HG02759 (cell line): Measurements from ENCODE around the gene NR0B2.

Experiments
- ATAC-seq: cut with Tn5 transposase; IDR thresholded peaks from one replicate; pipeline ENCODE4 v1.9.1; 2021; ENCODE audit warnings: mild to moderate bottlenecking, moderate library complexity; ENCODE audit not compliant: unreplicated experiment

The NR0B2 gene

GRCh38 chr1:26938004-26938658, 24.4 kb upstream of the NR0B2 start:
- ATAC-seq: no peak

- no peak for ATAC-seq
Observed at GRCh38 chr1:26936823-26937222, 23.0 kb upstream of the NR0B2 start.

DNA sequence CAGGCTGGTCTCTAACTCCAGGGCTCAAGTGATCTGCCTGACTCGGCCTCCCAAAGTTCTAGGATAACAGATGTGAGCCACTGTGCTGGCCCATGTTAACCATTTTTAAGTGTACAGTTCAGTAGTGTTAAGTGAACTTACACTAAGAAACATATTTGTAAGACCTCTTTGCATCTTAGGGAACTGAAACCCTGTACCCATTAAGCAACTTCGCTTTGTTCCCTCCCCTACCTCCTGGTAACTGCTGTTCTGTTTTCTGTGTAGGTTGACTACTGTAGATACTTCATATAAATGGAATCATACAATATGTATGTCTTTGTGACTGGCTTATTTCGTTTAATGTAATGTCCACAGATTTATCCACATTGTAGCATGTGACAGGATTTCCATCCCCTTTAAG, 18.8 kb upstream of the NR0B2 start:
- ATAC-seq: no peak

DNA sequence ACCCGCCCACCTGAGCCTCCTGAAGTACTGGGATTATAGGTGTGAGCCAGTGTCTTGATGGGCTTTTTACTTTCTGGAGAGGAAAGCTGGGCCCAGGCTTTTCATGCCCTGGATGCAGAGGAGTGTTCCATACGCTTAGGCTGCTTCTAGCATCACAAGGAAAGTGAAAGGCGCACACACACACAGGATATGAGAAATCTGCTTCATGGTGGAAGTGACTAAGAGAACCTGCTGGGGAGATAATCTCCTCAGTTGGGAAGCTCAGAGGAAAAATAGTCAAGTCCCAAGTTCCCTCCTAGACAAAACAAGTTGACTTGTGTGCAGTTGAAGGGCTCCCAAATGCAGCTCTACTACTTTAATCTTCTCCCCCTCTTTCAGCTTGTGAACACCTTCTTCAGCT, 9.9 kb upstream of the NR0B2 start:
- no peak for ATAC-seq

DNA sequence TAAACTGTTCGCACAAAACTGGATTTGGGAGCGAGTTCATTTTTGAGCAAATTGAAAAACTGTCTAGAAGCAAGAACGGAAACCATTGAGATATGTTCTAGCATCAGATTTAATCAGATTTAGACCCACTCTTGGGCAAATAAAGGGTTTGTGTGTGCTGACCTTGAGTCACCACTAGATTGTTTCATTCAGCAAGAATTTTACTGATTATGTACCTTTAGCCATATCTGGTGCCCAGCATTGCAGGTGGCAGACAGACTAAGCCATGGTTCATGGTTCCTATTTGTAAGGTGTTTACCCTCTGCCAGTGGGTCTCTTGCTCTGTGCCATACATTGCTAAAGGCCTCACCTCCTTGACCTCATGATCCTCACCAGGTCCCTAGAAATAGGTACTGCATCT, 9.1 kb upstream of the NR0B2 start:
- no peak for ATAC-seq

GRCh38 chr1:26922431-26922729, 8.6 kb upstream of the NR0B2 start:
- ATAC-seq: no peak

DNA sequence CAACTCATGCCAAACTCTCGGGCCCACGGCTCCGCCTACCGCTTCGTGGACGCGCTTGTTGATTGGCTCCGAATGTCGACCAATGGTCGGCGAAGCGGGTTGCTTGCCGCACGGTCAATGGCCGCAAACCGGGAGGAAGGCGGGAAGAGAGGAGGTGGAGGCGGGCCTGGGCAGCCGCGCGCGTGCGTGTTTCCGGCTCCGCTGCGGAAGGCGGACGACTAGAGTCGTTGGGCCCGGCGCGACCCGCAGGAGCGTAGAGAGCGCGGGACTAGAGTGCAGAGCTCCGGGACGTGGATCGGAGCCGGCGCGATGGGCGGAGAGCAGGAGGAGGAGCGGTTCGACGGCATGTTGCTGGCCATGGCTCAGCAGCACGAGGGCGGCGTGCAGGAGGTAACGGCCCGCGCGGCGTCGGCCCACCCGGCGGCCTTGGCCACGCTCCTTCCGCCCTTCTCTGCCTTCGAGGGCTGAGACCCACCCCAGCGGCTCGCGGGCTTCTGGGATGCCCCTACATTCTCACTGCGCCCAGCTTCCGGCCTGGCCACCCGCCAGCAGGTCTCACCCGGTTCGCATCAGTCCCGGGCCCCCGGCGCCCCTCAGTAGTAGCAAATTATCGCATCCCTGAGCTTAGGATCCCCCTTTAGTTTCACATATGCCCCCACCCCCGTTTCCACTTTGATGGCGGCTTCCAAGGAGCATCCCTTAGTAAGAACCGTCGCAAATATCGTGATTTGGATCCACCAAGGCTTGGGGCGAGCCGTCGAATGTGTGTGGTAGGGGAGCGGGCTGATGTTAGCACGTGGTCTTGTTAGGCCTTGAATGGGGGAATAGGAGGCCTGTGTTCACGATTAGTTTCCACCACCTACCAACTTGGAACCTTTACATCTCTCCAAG, 8.0 kb upstream of the NR0B2 start, which contains the start of gene NUDC:
Gene NUDC, plus strand, starts transcription at position 204 of the 891 bp plus-strand sequence. Its CDS starts 106 bp downstream, at position 310.
- peak; percentile 96 for ATAC-seq

DNA sequence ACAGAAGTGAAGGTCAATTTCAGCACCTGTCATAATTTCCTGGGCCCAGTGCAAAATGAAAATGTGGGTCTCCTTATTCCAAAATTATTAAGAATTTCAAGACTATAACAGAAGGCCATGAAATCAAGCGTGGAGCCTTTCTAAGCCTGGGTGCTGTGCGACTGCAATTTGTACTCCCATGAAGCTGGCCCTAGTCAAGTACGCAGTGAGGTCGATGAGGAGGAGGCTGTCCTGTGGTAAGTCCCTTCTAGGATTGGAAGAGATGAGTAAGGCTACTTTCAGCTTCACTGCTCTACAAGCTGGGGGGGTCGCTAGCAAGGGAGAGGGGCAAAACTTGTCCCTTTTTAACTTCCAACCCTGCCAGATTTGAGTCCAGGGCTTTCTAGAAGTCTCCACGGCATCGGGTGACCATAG, 7.4 kb upstream of the NR0B2 start:
- ATAC-seq: peak; percentile 17

DNA sequence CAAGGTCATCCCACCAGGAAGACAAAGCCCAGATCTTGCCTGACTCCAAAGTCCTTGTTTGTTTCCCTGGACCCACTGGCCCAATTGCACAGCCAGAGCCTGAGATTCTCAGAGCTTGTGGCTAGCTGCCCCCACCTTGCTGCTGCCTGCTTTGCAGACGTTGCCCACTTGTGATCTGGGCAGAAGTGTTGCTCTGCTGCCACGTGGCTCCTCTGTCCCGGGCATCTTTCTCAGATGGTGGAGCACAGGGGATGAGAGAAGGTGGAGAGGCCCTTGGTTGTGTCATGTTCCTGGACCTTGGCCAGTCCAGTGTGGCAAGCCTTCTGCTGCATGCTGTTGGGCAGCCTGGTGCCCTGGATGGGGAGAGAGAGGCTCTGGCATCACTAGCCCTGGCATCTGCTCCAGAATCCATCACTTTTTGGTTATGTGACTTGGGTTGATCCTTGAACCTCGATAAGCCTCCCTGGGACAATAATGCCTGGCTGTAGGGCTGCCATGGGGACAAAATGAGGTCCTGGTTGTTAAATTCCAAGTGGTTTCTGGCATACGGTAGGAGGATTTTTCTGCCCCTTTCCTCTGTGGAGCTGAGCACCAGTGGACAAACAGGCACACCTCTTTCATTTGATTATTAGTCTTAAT, 1.5 kb upstream of the NR0B2 start:
- no peak for ATAC-seq

DNA sequence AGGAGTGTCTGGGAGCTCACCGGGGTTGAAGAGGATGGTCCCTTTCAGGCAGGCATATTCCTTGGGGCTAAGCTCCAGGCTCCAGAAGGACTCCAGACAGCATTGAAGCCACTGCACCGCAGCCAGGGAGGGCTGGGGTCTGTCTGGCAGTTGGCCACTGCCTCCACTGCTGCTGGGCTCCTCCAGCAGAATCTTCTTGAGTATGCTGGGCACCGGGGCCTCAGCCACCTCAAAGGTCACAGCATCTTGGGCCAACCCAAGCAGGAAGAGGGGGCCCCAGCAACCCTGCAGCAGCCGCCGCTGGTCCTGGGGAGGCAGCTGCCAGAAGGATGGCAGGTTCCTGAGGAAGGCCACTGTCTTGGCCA, 404 bp downstream of the NR0B2 start:
- ATAC-seq: no peak

DNA sequence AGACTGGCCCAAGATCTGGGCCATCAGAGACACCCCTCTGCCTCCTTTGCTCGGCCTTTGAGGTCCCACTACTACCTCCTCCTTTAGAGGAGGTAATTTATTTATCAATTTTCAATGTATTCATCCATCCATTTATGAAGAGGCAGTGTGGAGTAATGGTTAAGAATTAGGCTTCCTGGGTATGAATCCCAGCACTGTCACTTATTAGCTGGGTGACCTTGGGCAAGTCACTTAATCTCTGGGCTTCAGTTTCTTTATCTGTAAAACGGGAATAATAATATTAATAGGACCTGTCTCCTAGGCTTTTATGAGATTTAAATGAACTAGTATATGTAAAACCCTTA, 1.7 kb downstream of the NR0B2 start:
- ATAC-seq: no peak

DNA sequence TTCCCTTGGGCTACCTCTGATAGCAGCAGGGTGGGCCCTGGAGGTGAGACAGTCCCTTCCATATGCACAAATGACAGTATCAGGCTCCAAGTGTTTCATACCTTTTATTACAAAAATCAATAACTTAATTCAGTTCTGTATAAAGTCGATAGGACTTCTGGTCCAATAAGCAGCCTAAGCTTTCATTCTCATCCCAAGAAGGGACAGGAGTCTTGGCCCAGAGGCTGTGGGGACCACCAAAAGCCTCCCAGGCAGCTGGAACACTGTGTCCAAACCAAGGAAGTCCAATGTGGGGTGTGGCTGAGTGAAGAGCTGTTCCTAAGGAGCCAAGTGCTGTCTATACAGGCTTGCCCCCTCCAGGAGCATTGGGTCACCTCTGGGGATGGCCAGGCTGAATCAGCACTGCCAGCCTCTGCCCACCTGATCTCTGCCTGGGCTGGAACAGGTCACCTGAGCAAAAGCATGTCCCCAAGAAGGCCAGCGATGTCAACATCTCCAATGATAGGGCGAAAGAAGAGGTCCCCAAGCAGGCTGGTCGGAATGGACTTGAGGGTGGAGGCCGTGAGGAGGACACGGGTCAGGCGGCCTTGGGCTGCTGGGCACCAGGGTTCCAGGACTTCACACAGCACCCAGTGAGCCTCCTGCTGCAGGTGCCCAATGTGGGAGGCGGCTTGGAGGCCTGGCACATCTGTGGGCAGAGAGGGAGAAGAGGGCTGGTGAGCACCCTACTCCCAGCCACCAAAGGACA, 2.2 kb downstream of the NR0B2 start:
- no peak for ATAC-seq

- ATAC-seq: no peak
Observed at GRCh38 chr1:26910343-26911160, 3.2 kb downstream of the NR0B2 start.

DNA sequence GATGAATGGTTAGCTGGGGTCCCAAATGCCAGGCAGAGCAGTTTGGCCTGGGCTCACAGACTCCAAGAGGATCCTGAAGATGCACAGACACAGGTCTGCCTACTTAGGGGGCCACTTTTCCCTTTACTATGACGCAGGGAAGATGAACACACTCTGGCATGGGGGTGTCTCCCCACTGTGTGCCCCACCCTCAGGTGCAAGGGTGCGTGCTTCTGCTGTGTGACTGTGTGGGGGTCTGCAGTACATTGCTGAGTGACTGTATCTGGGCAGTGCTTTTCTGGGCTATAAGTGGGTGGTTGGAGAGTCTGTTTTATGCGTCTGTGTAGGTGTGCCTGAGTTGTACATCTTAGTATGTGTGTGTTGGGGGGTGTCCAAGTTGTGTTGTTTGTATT, 3.8 kb downstream of the NR0B2 start:
- no peak for ATAC-seq

DNA sequence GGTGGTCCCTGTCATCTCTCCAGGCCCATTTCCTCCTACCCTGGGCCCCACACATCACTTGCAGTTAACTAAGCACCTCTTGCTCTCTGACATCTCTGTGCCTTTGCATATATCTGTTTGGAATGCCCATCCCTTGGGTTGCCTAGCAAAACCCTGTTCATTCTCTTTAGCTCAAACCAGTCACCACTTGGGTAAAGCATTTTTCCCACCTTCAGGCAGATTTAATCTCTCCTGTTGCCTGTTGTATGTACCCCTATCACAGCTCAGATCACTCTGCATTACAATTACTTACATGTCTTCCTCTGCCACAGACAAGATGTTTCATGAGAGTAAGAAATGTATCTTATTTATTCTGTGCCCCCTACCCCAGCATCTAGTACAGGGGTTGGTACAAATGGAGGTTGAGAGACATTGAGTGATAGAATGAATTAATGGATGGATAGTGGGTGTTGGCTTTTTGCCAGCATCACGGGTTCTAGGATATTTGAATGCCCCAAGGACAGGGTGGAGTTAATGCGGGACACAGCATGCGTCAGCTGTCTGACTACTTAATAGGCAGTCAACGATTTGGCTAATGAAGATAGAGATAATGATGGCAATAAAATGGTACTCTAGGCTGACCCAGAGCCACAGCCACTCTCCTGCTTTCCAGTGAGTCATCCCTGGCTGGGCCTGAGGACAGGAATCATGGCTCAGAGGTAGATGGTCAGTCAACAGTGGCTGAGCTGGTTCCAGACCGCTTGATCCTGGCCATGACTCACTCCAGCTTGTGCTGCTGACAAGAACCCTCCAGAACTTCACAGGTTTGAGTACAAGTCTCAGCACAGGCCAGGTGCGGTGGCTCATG, 6.5 kb downstream of the NR0B2 start:
- ATAC-seq: no peak

DNA sequence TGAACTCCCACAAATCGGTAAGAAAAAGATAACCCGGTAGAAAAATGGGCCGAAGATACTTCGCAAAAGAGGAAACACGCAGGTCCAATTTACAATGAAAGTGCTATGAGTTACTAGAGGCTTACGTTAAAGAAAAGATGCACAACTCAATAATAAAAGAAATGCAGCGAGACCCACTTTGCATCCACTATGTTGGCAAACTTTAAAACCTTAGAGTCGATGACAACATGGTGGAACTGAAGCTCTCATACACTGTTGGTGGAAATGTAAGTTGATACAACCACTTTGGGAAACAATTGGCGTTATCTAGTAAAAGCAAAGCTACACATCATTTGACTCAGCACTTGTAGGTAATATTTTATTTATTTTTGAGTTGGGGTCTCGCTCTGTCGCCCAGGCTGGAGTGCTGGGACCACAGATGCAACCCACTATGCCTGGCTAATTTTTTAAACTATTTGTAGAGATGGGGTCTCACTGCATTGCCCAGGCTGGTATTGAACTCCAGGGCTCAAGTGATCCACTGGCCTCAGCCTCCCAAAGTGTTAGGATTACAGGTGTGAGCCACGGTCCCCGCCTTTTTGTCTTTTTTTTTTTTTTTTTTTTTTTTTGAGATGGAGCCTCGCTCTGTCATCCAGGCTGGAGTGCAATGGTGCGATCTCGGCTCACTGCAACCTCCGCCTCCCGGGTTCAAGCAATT, 12.8 kb downstream of the NR0B2 start:
- no peak for ATAC-seq

GRCh38 chr1:26900001-26900814, 13.6 kb downstream of the NR0B2 start, which contains the start of gene GPATCH3:
TSS of gene GPATCH3 (minus strand) at chr1:26900467. CDS start at chr1:26900442, 25 bp downstream.
- ATAC-seq: peak; percentile 71

DNA sequence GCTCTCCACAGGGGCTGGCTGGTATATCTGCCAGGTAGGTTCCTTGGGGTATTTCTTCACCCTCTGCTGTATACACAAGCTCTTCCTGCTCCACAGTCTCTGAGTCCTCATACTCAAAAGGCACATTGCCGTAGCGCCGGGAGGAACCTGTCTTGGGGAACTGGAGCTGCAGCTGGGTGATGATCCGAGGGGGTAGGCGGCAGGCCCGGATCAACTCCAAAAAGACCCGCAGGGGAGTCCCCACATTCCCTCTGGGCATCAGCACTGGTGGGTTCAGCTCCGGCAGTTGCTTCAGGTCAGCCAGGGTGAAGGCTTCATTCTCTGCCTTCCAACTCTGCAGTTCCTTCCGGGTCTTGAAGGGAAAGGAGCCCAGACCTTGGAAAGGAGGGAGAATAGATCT, 16.4 kb downstream of the NR0B2 start:
- no peak for ATAC-seq
